MM.1S (cell line): Measurements from ENCODE around the gene LTBP1.

Source experiments
- DNase-seq: peaks from one replicate; pipeline ENCODE4 v3.0.0-alpha.2; 2015
- H2AFZ ChIP-seq: fragments of 300-600 bp; sonication (generic); 2 replicates; pipeline ENCODE4 v1.6.0; 2016; ENCODE audit warnings: antibody characterized with exemption, low read length
- H3F3A ChIP-seq: fragments of 300-600 bp; sonication (generic); 2 replicates; pipeline ENCODE4 v1.6.1; 2016; ENCODE audit warnings: mild to moderate bottlenecking, antibody characterized with exemption, low read length, moderate library complexity, mixed read lengths; ENCODE audit not compliant: insufficient read depth
- H3K27ac ChIP-seq: fragments of 300-600 bp; sonication (generic); 2 replicates; pipeline ENCODE4 v1.5.1; 2016; ENCODE audit warnings: mild to moderate bottlenecking, low read length
- H3K27me3 ChIP-seq: fragments of 300-600 bp; sonication (generic); replicated peaks from 2 replicates; pipeline ENCODE4 v1.6.0; 2016; ENCODE audit warnings: low read length; ENCODE audit not compliant: insufficient read depth
- H3K36me3 ChIP-seq: fragments of 300-600 bp; sonication (generic); replicated peaks from 2 replicates; pipeline ENCODE4 v1.6.1; 2016; ENCODE audit warnings: mild to moderate bottlenecking, low read length, mixed read lengths; ENCODE audit not compliant: insufficient read depth
- H3K4me1 ChIP-seq: fragments of 300-600 bp; sonication (generic); 2 replicates; pipeline ENCODE4 v1.6.1; 2016; ENCODE audit warnings: low read length, mixed read lengths
- H3K4me2 ChIP-seq: fragments of 300-600 bp; sonication (generic); 2 replicates; pipeline ENCODE4 v1.6.0; 2016; ENCODE audit warnings: low read depth, low read length
- H3K4me3 ChIP-seq: fragments of 300-600 bp; sonication (generic); 2 replicates; pipeline ENCODE4 v1.5.1; 2016; ENCODE audit warnings: low read length, mixed read lengths
- H3K79me2 ChIP-seq: fragments of 300-600 bp; sonication (generic); 2 replicates; pipeline ENCODE4 v1.6.1; 2016; ENCODE audit warnings: mixed run types, low read length, mixed read lengths
- H3K9ac ChIP-seq: fragments of 300-600 bp; sonication (generic); 2 replicates; pipeline ENCODE4 v1.6.1; 2016; ENCODE audit warnings: low read length, mixed read lengths
- H3K9me2 ChIP-seq: fragments of 300-600 bp; sonication (generic); replicated peaks from 2 replicates; pipeline ENCODE4 v1.6.1; 2016; ENCODE audit warnings: mild to moderate bottlenecking, low read length, mixed read lengths; ENCODE audit not compliant: insufficient read depth
- H3K9me3 ChIP-seq: fragments of 300-600 bp; sonication (generic); replicated peaks from 2 replicates; pipeline ENCODE4 v1.6.1; 2016; ENCODE audit warnings: mild to moderate bottlenecking, low read length, mixed read lengths; ENCODE audit not compliant: insufficient read depth
- H4K20me1 ChIP-seq: fragments of 300-600 bp; sonication (generic); 2 replicates; pipeline ENCODE4 v1.6.1; 2016; ENCODE audit warnings: mild to moderate bottlenecking, low read length, moderate library complexity, mixed read lengths; ENCODE audit not compliant: insufficient read depth
- EZH2 ChIP-seq: fragments of 300-600 bp; sonication (generic); optimal IDR thresholded peaks from 2 replicates; pipeline ENCODE3; 2017; ENCODE audit warnings: low read depth, mild to moderate bottlenecking, antibody characterized with exemption, low read length, mixed read lengths
- EZH2phosphoT487 ChIP-seq: fragments of 300-600 bp; sonication (generic); IDR thresholded peaks from 2 replicates; pipeline ENCODE4 v1.6.1; 2018; ENCODE audit warnings: antibody characterized with exemption, low read length
- TF ChIP-seq, protein P1 (sequence below): fragments of 300-600 bp; sonication (generic); IDR thresholded peaks from 2 replicates; pipeline ENCODE4 v1.5.1; 2016; ENCODE audit warnings: antibody characterized with exemption, low read length, mixed read lengths

LTBP1 gene

DNA sequence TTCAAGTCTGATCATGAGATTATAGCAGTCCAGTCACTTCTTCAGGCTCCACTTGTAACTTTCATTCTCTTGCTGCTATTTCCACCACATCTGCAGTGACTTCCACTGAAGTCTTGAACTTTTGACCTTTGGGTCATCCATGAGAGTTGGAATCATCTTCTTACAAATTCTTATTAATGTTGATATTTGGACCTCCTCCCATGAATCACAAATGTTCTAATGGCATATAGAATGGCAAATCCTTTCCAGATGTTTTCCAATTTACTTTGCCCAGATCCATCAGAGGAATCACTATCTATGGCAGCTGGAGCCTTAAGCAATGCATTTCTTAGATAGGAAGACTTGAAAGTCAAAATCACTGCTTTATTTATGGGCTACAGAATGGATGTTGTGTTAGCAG is 159.4 kb downstream of the LTBP1 start:
- no peak overlapping the region for H3K4me2 ChIP-seq
- H3K79me2 ChIP-seq = no peaks in the 10 kb centered on the region
- H3K27ac ChIP-seq = no peak overlapping the region
- no peaks in the 10 kb centered on the region for H3K9me3 ChIP-seq
- no peaks in the 10 kb centered on the region for H3K4me1 ChIP-seq
- H3F3A ChIP-seq = no peaks in the 10 kb centered on the region
- no peak for TF ChIP-seq EZH2phosphoT487
- TF ChIP-seq, protein P1, sequence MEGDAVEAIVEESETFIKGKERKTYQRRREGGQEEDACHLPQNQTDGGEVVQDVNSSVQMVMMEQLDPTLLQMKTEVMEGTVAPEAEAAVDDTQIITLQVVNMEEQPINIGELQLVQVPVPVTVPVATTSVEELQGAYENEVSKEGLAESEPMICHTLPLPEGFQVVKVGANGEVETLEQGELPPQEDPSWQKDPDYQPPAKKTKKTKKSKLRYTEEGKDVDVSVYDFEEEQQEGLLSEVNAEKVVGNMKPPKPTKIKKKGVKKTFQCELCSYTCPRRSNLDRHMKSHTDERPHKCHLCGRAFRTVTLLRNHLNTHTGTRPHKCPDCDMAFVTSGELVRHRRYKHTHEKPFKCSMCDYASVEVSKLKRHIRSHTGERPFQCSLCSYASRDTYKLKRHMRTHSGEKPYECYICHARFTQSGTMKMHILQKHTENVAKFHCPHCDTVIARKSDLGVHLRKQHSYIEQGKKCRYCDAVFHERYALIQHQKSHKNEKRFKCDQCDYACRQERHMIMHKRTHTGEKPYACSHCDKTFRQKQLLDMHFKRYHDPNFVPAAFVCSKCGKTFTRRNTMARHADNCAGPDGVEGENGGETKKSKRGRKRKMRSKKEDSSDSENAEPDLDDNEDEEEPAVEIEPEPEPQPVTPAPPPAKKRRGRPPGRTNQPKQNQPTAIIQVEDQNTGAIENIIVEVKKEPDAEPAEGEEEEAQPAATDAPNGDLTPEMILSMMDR = no peak
- no peak for TF ChIP-seq EZH2
- DNase-seq = no peak
- no peaks in the 10 kb centered on the region for H3K27me3 ChIP-seq
- no peak overlapping the region for H3K9ac ChIP-seq
- no peaks in the 10 kb centered on the region for H3K36me3 ChIP-seq
- H3K4me3 ChIP-seq = no peak overlapping the region
- H2AFZ ChIP-seq = no peak overlapping the region
- H3K9me2 ChIP-seq = no peaks in the 10 kb centered on the region
- H4K20me1 ChIP-seq = no peaks in the 10 kb centered on the region

DNA sequence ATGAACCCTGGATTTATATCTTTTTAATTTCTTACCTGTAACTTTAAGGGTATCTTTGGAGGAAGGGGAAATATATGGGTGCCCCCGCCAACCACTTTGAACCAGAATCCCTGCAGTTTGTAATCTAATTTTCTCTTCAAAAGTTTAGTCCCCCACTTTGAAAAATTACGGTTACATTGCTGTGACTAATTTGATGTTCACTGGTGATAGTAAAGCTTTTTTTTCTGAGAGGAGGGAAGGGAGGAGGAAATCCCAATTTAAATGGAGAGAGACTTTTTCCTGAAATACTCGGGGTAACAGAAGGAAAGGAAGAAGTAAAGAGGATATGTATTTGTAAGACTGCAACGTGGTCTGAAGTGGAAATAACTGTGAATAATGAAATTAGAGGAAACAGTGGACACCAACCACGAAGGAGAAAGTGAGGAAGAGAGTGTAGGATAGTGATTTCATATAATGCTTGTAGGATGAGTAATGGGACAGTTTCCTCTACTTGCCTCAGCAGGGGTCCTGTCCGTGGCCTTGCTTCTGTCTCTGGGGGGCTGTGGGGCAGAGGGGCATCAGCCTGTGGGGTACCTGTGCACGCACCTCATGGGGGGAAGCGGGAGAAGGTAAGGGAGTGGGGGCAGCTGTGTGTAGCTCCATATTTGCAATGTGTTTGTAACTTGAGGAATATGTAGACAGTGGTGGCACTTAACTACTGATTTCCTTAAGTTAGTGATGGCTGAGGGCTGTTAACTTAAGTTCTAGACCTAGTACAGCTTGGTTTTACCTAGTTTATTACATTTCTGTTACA is 161.1 kb downstream of the LTBP1 start:
- Histone ChIP-seq H3K4me3 (no peak overlapping the region), H3K36me3 (no peaks in the 10 kb centered on the region), H3K4me2 (no peak overlapping the region), H3K27me3 (no peaks in the 10 kb centered on the region), H3K9me3 (no peaks in the 10 kb centered on the region), H3F3A (no peaks in the 10 kb centered on the region), H2AFZ (no peak overlapping the region), H3K4me1 (no peaks in the 10 kb centered on the region), H4K20me1 (no peaks in the 10 kb centered on the region), H3K9ac (no peak overlapping the region), H3K27ac (no peak overlapping the region), H3K79me2 (no peaks in the 10 kb centered on the region), H3K9me2 (no peaks in the 10 kb centered on the region)
- TF ChIP-seq, protein P1 = no peak
- TF ChIP-seq EZH2 = no peak
- TF ChIP-seq EZH2phosphoT487 = no peak
- DNase-seq = no peak

DNA sequence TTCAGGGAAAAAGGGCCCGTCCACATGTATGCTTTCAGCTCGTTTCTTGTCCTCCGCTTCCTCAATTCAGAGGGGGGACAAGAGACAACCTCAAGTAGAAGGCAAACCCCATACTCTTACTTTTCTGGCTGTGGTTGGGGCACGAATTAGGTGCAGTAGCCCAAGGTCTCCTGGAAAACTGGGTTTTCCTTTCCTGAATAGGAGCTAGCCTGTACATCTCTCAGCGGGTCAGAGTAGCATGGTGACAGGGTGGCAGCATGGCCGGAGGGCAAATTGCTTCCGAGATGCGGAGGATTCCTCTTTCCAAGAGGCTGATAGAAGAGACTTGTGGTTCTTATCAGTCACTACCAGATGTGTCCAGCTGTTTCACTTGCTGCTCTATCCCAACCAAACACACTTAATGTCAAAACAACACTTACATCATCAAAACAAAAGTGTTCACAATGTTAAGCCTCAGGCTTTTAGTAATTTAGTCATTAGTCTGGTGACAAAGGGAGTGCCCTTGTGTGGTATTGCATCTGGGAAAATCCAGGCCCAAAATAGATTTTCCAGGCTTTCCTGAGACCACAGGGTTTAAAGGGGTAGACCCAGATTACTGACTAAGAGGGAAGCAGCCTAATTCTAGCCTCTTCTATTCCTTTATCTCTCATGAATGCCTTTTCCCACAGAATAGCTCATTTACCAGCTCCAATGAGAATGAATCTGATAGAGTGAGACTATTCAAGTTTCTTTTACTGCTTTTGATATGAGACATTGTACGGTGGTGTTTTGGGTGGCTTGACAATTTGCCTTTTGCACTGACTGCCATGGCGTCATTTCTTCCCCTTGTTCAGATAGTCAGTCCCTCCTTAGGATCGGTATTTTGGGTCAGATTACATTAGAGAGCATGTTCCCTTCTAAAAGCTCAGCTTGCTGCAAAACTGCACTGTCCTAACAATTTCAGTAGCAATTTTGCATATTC is 162.0 kb downstream of the LTBP1 start:
- no peak for DNase-seq
- TF ChIP-seq, protein P1 = no peak
- TF ChIP-seq EZH2phosphoT487 (no peak), EZH2 (no peak)
- H3K4me1 ChIP-seq = no peaks in the 10 kb centered on the region
- H3K27ac ChIP-seq = no peak overlapping the region
- no peaks in the 10 kb centered on the region for H3K36me3 ChIP-seq
- H2AFZ ChIP-seq = no peak overlapping the region
- H4K20me1 ChIP-seq = no peaks in the 10 kb centered on the region
- H3K9me3 ChIP-seq = no peaks in the 10 kb centered on the region
- H3K9me2 ChIP-seq = no peaks in the 10 kb centered on the region
- H3K4me3 ChIP-seq = no peak overlapping the region
- no peak overlapping the region for H3K4me2 ChIP-seq
- H3K79me2 ChIP-seq = no peaks in the 10 kb centered on the region
- H3K27me3 ChIP-seq = no peaks in the 10 kb centered on the region
- H3K9ac ChIP-seq = no peak overlapping the region
- no peaks in the 10 kb centered on the region for H3F3A ChIP-seq
